HepG2 (cell line): ENCODE results near the gene ETNK1. TPM values are rescaled to one million over a fixed set of nuclear protein-coding genes. Genes with fewer than 3 reads are reported as not detected.

ENCODE experiments used
- ATAC-seq: fragments of 200-7000 bp; cut with Tn5 transposase; 3 replicates; pipeline ENCODE4 v1.9.1; 2020; ENCODE audit warnings: mild to moderate bottlenecking, moderate library complexity
- BruUV-seq: library from RNA; stranded (reverse); fragments of 400-500 nt; replicated peaks from 2 replicates; lab custom pipeline; 2021; lab: Mats Ljungman, UMichigan
- CTCF ChIA-PET: fragments of 300-600 bp; formaldehyde crosslinking; extraction: SDS; loops from one replicate; lab custom pipeline; 2021; ENCODE audit warnings: low total read pairs, inconsistent platforms, low intra/inter-chr PET ratio; lab: Yijun Ruan, JAX
- POLR2A ChIA-PET: fragments of 350-600 bp; sonication (Branson Sonifier 250); formaldehyde crosslinking; loops from one replicate; lab custom pipeline; 2020; ENCODE audit warnings: antibody characterized with exemption, inconsistent platforms; lab: Yijun Ruan, JAX
- DNase-seq: peaks from one replicate; pipeline ENCODE4 v3.0.0-alpha.2; 2015; ENCODE audit warnings: low spot score
- FAIRE-seq: peaks from 3 replicates; lab custom pipeline; 2011; peaks lifted over from hg19 to GRCh38; lab: Jason Lieb, UNC
- H2AFZ ChIP-seq: one replicate; pipeline ENCODE4 v1.6.1; 2011; ENCODE audit warnings: low read length, inconsistent platforms
- H3K27ac ChIP-seq: fragments of 300-600 bp; 3 replicates; pipeline ENCODE4 v1.8.0; 2011; ENCODE audit warnings: mixed run types, mild to moderate bottlenecking, mixed read lengths, low read length, inconsistent platforms; ENCODE audit not compliant: insufficient read depth; ENCODE audit errors: extremely low read length
- H3K27me3 ChIP-seq, 2 experiments: fragments of 200-600 bp in 1 of 2; 2 replicates in 1 of 2; 3 replicates in 1 of 2; pipeline versions ENCODE4 v1.6.0 to v1.8.0; 2011; ENCODE audit warnings: low read length in 2 of 2, mild to moderate bottlenecking in 2 of 2, moderate library complexity in 2 of 2, inconsistent platforms in 1 of 2; ENCODE audit not compliant: insufficient read depth in 2 of 2, control insufficient read depth in 1 of 2
- H3K36me3 ChIP-seq, 2 experiments: fragments of 200-600 bp in 1 of 2; replicated peaks in 1 of 2; 2 replicates in 1 of 2; 3 replicates in 1 of 2; pipeline versions ENCODE4 v1.5.1 to v1.8.0; 2011; ENCODE audit warnings: low read length in 2 of 2, inconsistent platforms in 1 of 2; ENCODE audit not compliant: insufficient read depth in 2 of 2, control insufficient read depth in 1 of 2
- H3K4me1 ChIP-seq: 2 replicates; pipeline ENCODE4 v1.5.1; 2012; ENCODE audit warnings: low read length, inconsistent platforms; ENCODE audit not compliant: insufficient read depth
- H3K4me2 ChIP-seq: 2 replicates; pipeline ENCODE4 v1.6.0; 2011; ENCODE audit warnings: low read depth, low read length, inconsistent platforms
- H3K4me3 ChIP-seq, 3 experiments: fragments of 200-600 bp in 1 of 3; sonication (generic), shearing (Covaris generic) in 1 of 3; replicated peaks in 1 of 3; 2 replicates each; pipeline ENCODE4 v1.5.1; 2011 to 2016; ENCODE audit warnings: low read length in 3 of 3, inconsistent platforms in 2 of 3, low read depth in 2 of 3, mild to moderate bottlenecking in 2 of 3, control low read depth in 1 of 3, mixed read lengths in 1 of 3; ENCODE audit not compliant: insufficient read depth in 1 of 3
- H3K79me2 ChIP-seq: one replicate; pipeline ENCODE4 v1.6.1; 2011; ENCODE audit warnings: low read length, inconsistent platforms; ENCODE audit not compliant: insufficient read depth
- H3K9ac ChIP-seq: 2 replicates; pipeline ENCODE4 v1.6.0; 2011; ENCODE audit warnings: mild to moderate bottlenecking, low read depth, low read length, inconsistent platforms; ENCODE audit not compliant: insufficient read depth
- H3K9me3 ChIP-seq: 2 replicates; pipeline ENCODE4 v1.5.1; 2012; ENCODE audit warnings: mild to moderate bottlenecking, low read length
- H4K20me1 ChIP-seq: 2 replicates; pipeline ENCODE4 v1.6.0; 2011; ENCODE audit warnings: inconsistent platforms, mild to moderate bottlenecking, low read length, moderate library complexity; ENCODE audit not compliant: insufficient read depth
- MXD4 ChIP-seq: IDR thresholded peaks from 2 replicates; pipeline ENCODE4 v1.6.1; 2016; ENCODE audit warnings: mild to moderate bottlenecking, missing biosample characterization, missing genetic modification reagents
- NCOA5 ChIP-seq: sonication (generic); formaldehyde crosslinking; IDR thresholded peaks from 2 replicates; pipeline ENCODE4 v1.4.0; 2020; ENCODE audit warnings: missing genetic modification reagents
- PTBP1 ChIP-seq: fragments of 200-400 bp; formaldehyde crosslinking; IDR thresholded peaks from 2 replicates; pipeline ENCODE4 v1.6.1; 2018; ENCODE audit warnings: low read length, low read depth; ENCODE audit not compliant: poor library complexity, severe bottlenecking
- SALL1 ChIP-seq: sonication (generic); formaldehyde crosslinking; IDR thresholded peaks from 2 replicates; pipeline ENCODE4 v1.8.0; 2022; ENCODE audit warnings: mild to moderate bottlenecking, missing genetic modification reagents
- TBX2 ChIP-seq: sonication (generic); formaldehyde crosslinking; IDR thresholded peaks from 2 replicates; pipeline ENCODE4 v1.5.0; 2020; ENCODE audit warnings: missing genetic modification reagents, mild to moderate bottlenecking, borderline replicate concordance
- ZC3H13 ChIP-seq: sonication (generic); formaldehyde crosslinking; IDR thresholded peaks from 2 replicates; pipeline ENCODE4 v1.8.1; 2023; ENCODE audit warnings: mild to moderate bottlenecking, missing genetic modification reagents, moderate library complexity
- ZFAT ChIP-seq: sonication (generic); formaldehyde crosslinking; conservative IDR thresholded peaks from 2 replicates; pipeline ENCODE4 v1.8.1; 2023; ENCODE audit warnings: missing genetic modification reagents, inconsistent platforms
- ZKSCAN8 ChIP-seq: IDR thresholded peaks from 2 replicates; pipeline ENCODE4 v1.6.1; 2016; ENCODE audit warnings: borderline replicate concordance, missing genetic modification reagents, missing compliant biosample characterization
- ZNF350 ChIP-seq: sonication (generic); formaldehyde crosslinking; IDR thresholded peaks from 2 replicates; pipeline ENCODE4 v1.4.0; 2020; ENCODE audit warnings: mild to moderate bottlenecking, low read depth, missing genetic modification reagents, borderline replicate concordance
- WGBS: methylation state at CpG from one replicate; pipeline ENCODE4 v1.1.6; 2017; ENCODE audit warnings: low lambda C conversion rate; 5-methylcytosine and 5-hydroxymethylcytosine counted together
- in situ Hi-C: cut with HindIII; loops from 2 replicates; pipeline ENCODE4 v1.10.0; 2017; ENCODE audit warnings: low pct_unique_long_range_greater_than_20kb; ENCODE audit not compliant: extremely low pct_ligation_motif_present
- intact Hi-C: fragments of 100-400 bp; cut with micrococcal nuclease; formaldehyde crosslinking; loops from one replicate; pipeline ENCODE4 v1.10.0; 2022; ENCODE audit not compliant: unreplicated experiment
- polyA plus RNA-seq, 8 experiments: library from polyadenylated mRNA; depleted of rRNA in 3 of 8; stranded (reverse) in 7 of 8; unstranded in 1 of 8; fragments of >200 nt; fragmentation: Illumina TruSeq in 4 of 8; extraction: Trizol in 4 of 8; gene quantifications; 2 replicates each; pipeline versions ENCODE4 v1.2.1 to v1.2.3, GENCODE V29; 2011 to 2016; ENCODE audit warnings: low read depth in 4 of 8, missing spikeins in 1 of 8, mixed read lengths in 1 of 8; ENCODE audit not compliant: insufficient read depth in 1 of 8
- total RNA-seq, 5 experiments: library from RNA; depleted of rRNA; stranded (reverse); fragments of >200 nt; fragmentation: Illumina TruSeq; extraction: Trizol; gene quantifications; 2 replicates each; pipeline ENCODE4 v1.2.3, GENCODE V29; 2016; ENCODE audit warnings: low read depth in 1 of 5
- TF ChIP-seq, protein P1 (sequence below): sonication (generic); formaldehyde crosslinking; conservative IDR thresholded peaks from 2 replicates; pipeline ENCODE4 v1.5.0; 2020; ENCODE audit warnings: missing genetic modification reagents
- TF ChIP-seq, protein P2 (sequence below): sonication (generic); formaldehyde crosslinking; IDR thresholded peaks from 2 replicates; pipeline ENCODE4 v1.4.0; 2020; ENCODE audit warnings: missing genetic modification reagents, borderline replicate concordance
- TF ChIP-seq, protein P3 (sequence below): sonication (generic); formaldehyde crosslinking; IDR thresholded peaks from 2 replicates; pipeline ENCODE4 v1.8.0; 2022; ENCODE audit warnings: missing genetic modification reagents, low read depth, mild to moderate bottlenecking, borderline replicate concordance
- TF ChIP-seq, protein P4 (sequence below): sonication (generic); formaldehyde crosslinking; IDR thresholded peaks from 2 replicates; pipeline ENCODE4 v1.5.1; 2020; ENCODE audit warnings: missing genetic modification reagents, mild to moderate bottlenecking, borderline replicate concordance
- TF ChIP-seq, protein P5 (sequence below): IDR thresholded peaks from 2 replicates; pipeline ENCODE4 v1.6.1; 2016; ENCODE audit warnings: low read depth, control low read depth

Gene ETNK1
- total and polyA plus RNA-seq, 2 of the 13 experiments (the other 11 are each of a cell fraction or from before 2014, with no cell fraction given) = 14.4 to 55.7 TPM

DNA sequence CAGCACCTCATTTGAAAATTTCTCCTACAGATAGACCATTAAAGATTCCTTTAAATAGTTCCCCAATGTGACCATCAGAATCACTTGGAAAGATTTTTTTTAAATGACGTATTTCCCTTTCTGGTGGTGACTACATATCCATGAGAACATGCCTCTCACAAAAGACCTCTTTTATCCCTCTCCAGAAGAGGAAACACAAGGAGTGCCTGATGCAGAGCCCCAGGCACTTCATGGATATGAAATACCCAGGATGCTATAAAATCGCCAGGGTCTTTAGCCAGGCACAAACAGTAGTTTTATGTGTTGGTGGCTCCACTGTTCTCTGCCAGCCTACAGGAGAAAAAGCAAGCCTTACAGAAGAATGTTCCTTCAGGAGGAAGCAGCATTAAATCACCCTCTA lies 97.1 kb downstream of the ETNK1 start (continued):
- TF ChIP-seq, protein P1, sequence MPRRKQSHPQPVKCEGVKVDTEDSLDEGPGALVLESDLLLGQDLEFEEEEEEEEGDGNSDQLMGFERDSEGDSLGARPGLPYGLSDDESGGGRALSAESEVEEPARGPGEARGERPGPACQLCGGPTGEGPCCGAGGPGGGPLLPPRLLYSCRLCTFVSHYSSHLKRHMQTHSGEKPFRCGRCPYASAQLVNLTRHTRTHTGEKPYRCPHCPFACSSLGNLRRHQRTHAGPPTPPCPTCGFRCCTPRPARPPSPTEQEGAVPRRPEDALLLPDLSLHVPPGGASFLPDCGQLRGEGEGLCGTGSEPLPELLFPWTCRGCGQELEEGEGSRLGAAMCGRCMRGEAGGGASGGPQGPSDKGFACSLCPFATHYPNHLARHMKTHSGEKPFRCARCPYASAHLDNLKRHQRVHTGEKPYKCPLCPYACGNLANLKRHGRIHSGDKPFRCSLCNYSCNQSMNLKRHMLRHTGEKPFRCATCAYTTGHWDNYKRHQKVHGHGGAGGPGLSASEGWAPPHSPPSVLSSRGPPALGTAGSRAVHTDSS (CRISPR knock-in tag) = no peak
- no peak for TF ChIP-seq ZNF350

DNA sequence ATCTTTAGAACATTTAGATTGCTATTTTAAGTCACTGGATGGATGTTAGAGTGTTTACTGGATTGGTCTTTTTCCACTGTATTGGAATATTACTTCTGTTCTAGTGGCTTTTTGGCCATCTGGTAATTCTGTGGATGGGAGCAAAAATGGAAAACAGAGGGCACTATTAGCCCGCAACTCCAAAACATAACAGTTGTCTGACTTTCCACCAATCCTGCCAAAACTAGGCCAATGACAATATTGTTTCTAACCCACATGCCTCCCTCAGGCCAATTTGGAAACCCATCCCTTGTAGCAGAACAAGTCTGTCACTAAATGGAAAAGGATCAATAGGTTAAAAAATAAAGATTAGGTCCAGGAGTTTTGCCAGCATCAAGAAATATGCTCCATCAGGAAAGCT lies 97.8 kb downstream of the ETNK1 start:
- WGBS = 61% methylated on average over 1 of the region's 1 CpG
- no peak overlapping the region for H3K27ac ChIP-seq
- in situ Hi-C loops = no loop called here
- no TSS peak for BruUV-seq
- no peak for FAIRE-seq
- CTCF ChIA-PET = no interaction called here
- no peaks in the 10 kb centered on the region for H3K36me3 ChIP-seq
- no peak for ATAC-seq
- H3K9ac ChIP-seq = no peak overlapping the region
- H3K9me3 ChIP-seq = no peaks in the 10 kb centered on the region
- POLR2A ChIA-PET = no interaction called here
- no peak overlapping the region for H3K4me3 ChIP-seq
- TF ChIP-seq ZFAT (CRISPR knock-in tag) (no peak), ZKSCAN8 (CRISPR knock-in tag) (no peak), NCOA5 (CRISPR knock-in tag) (no peak), TBX2 (CRISPR knock-in tag) (no peak), ZC3H13 (CRISPR knock-in tag) (no peak), PTBP1 (no peak), MXD4 (CRISPR knock-in tag) (no peak), SALL1 (CRISPR knock-in tag) (no peak)
- TF ChIP-seq, protein P2, sequence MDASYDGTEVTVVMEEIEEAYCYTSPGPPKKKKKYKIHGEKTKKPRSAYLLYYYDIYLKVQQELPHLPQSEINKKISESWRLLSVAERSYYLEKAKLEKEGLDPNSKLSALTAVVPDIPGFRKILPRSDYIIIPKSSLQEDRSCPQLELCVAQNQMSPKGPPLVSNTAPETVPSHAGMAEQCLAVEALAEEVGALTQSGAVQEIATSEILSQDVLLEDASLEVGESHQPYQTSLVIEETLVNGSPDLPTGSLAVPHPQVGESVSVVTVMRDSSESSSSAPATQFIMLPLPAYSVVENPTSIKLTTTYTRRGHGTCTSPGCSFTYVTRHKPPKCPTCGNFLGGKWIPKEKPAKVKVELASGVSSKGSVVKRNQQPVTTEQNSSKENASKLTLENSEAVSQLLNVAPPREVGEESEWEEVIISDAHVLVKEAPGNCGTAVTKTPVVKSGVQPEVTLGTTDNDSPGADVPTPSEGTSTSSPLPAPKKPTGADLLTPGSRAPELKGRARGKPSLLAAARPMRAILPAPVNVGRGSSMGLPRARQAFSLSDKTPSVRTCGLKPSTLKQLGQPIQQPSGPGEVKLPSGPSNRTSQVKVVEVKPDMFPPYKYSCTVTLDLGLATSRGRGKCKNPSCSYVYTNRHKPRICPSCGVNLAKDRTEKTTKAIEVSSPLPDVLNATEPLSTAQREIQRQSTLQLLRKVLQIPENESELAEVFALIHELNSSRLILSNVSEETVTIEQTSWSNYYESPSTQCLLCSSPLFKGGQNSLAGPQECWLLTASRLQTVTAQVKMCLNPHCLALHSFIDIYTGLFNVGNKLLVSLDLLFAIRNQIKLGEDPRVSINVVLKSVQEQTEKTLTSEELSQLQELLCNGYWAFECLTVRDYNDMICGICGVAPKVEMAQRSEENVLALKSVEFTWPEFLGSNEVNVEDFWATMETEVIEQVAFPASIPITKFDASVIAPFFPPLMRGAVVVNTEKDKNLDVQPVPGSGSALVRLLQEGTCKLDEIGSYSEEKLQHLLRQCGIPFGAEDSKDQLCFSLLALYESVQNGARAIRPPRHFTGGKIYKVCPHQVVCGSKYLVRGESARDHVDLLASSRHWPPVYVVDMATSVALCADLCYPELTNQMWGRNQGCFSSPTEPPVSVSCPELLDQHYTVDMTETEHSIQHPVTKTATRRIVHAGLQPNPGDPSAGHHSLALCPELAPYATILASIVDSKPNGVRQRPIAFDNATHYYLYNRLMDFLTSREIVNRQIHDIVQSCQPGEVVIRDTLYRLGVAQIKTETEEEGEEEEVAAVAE (CRISPR knock-in tag) = no peak
- TF ChIP-seq, protein P3, sequence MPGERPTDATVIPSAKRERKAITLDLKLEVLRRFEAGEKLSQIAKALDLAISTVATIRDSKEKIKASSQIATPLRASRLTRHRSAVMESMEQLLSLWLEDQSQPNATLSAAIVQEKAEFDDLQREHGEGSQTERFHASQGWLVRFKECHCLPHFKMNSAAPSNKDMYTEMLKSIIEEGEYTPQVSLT (CRISPR knock-in tag) = no peak
- TF ChIP-seq, protein P4, sequence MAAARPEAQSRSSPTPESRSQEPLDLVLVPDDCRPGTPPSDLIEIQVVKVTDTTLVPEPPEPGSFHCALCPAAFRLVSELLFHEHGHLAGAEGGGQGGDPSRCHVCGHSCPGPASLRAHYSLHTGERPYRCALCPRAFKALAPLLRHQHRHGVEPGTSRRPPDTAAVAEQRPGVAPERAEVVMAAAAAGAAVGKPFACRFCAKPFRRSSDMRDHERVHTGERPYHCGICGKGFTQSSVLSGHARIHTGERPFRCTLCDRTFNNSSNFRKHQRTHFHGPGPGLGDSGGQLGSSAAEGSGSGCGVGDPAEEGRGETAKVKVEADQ (CRISPR knock-in tag) = no peak
- TF ChIP-seq, protein P5, sequence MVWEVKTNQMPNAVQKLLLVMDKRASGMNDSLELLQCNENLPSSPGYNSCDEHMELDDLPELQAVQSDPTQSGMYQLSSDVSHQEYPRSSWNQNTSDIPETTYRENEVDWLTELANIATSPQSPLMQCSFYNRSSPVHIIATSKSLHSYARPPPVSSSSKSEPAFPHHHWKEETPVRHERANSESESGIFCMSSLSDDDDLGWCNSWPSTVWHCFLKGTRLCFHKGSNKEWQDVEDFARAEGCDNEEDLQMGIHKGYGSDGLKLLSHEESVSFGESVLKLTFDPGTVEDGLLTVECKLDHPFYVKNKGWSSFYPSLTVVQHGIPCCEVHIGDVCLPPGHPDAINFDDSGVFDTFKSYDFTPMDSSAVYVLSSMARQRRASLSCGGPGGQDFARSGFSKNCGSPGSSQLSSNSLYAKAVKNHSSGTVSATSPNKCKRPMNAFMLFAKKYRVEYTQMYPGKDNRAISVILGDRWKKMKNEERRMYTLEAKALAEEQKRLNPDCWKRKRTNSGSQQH (CRISPR knock-in tag) = no peak
- H4K20me1 ChIP-seq = no peaks in the 10 kb centered on the region
- H3K4me2 ChIP-seq = no peak overlapping the region
- H3K79me2 ChIP-seq = no peaks in the 10 kb centered on the region
- intact Hi-C loops = no loop called here
- no peak overlapping the region for H2AFZ ChIP-seq
- H3K27me3 ChIP-seq = no peaks in the 10 kb centered on the region
- DNase-seq = no peak
- no peaks in the 10 kb centered on the region for H3K4me1 ChIP-seq
